GM12878 (cell line): ENCODE measurements around the gene GNGT1. TPM values are rescaled to one million over a fixed set of nuclear protein-coding genes. Genes with fewer than 3 reads are reported as not detected.

Experiments
- ATAC-seq: fragments of 200-7000 bp; cut with Tn5 transposase; 3 replicates; pipeline ENCODE4 v1.9.1; 2020; ENCODE audit warnings: mild to moderate bottlenecking, moderate library complexity
- BruUV-seq: library from RNA; stranded (reverse); fragments of 400-500 nt; replicated peaks from 2 replicates; lab custom pipeline; 2021; lab: Mats Ljungman, UMichigan
- CTCF ChIA-PET: fragments of 300-600 bp; sonication (Branson Sonifier 250); formaldehyde crosslinking; extraction: SDS; loops from one replicate; lab custom pipeline; 2021; ENCODE audit warnings: inconsistent platforms; lab: Yijun Ruan, JAX
- POLR2A ChIA-PET: fragments of 350-600 bp; formaldehyde crosslinking; extraction: SDS; loops from one replicate; lab custom pipeline; 2021; ENCODE audit warnings: inconsistent platforms; lab: Charles Lee
- RAD21 ChIA-PET: fragments of 300-600 bp; sonication (Branson Sonifier 250); formaldehyde crosslinking; loops from one replicate; lab custom pipeline; 2023; ENCODE audit warnings: antibody characterized with exemption; ENCODE audit not compliant: unreplicated experiment; lab: Charles Lee
- SMC1A ChIA-PET: fragments of 300-600 bp; sonication (Branson Sonifier 250); formaldehyde crosslinking; loops from one replicate; lab custom pipeline; 2023; ENCODE audit not compliant: unreplicated experiment, uncharacterized antibody; lab: Charles Lee
- DNase-seq: peaks from one replicate; pipeline ENCODE4 v3.0.0-alpha.2; 2011; ENCODE audit warnings: low read depth, low spot score
- FAIRE-seq: peaks from 3 replicates; lab custom pipeline; 2011; peaks lifted over from hg19 to GRCh38; lab: Jason Lieb, UNC
- H2AFZ ChIP-seq: 2 replicates; pipeline ENCODE4 v1.6.0; 2011; ENCODE audit warnings: low read depth, low read length, control low read depth; ENCODE audit not compliant: control insufficient read depth
- H3K27ac ChIP-seq: 2 replicates; pipeline ENCODE4 v1.5.1; 2011; ENCODE audit warnings: control low read depth; ENCODE audit not compliant: control insufficient read depth, insufficient read depth
- H3K27me3 ChIP-seq, 2 experiments: replicated peaks in 1 of 2; 2 replicates each; pipeline versions ENCODE4 v1.6.0 to v1.6.1; 2011; ENCODE audit warnings: low read length in 1 of 2; ENCODE audit not compliant: control insufficient read depth in 2 of 2, insufficient read depth in 2 of 2
- H3K36me3 ChIP-seq, 2 experiments: 2 replicates each; pipeline ENCODE4 v1.5.1; 2011; ENCODE audit warnings: low read length in 1 of 2; ENCODE audit not compliant: control insufficient read depth in 2 of 2, insufficient read depth in 2 of 2
- H3K4me1 ChIP-seq: 2 replicates; pipeline ENCODE4 v1.6.1; 2011; ENCODE audit warnings: mild to moderate bottlenecking, low read length, moderate library complexity, mixed read lengths; ENCODE audit not compliant: control insufficient read depth, insufficient read depth
- H3K4me2 ChIP-seq: 2 replicates; pipeline ENCODE4 v1.6.0; 2011; ENCODE audit warnings: control low read depth; ENCODE audit not compliant: control insufficient read depth, insufficient read depth
- H3K4me3 ChIP-seq: fragments of 200-600 bp; sonication (generic); 2 replicates; pipeline ENCODE4 v1.5.1; 2016
- H3K79me2 ChIP-seq: 2 replicates; pipeline ENCODE4 v1.6.0; 2011; ENCODE audit warnings: low read length; ENCODE audit not compliant: control insufficient read depth, insufficient read depth
- H3K9ac ChIP-seq: 2 replicates; pipeline ENCODE4 v1.8.0; 2011; ENCODE audit warnings: low read length, control low read depth, mixed read lengths; ENCODE audit not compliant: control insufficient read depth, insufficient read depth
- H3K9me3 ChIP-seq: replicated peaks from 3 replicates; pipeline ENCODE4 v1.5.1; 2011; ENCODE audit warnings: mild to moderate bottlenecking, low read length; ENCODE audit not compliant: control insufficient read depth, insufficient read depth
- H4K20me1 ChIP-seq: 2 replicates; pipeline ENCODE4 v1.6.0; 2011; ENCODE audit not compliant: control insufficient read depth, insufficient read depth
- ATF7 ChIP-seq: fragments of 450-650 bp; IDR thresholded peaks from 2 replicates; pipeline ENCODE4 v1.6.1; 2016; ENCODE audit warnings: low read depth, mild to moderate bottlenecking
- BCL11A ChIP-seq: IDR thresholded peaks from 2 replicates; pipeline ENCODE4 v1.6.1; 2011; ENCODE audit warnings: low read depth, low read length
- EP300 ChIP-seq, 2 experiments: fragments of 150-350 bp in 1 of 2; IDR thresholded peaks; 2 replicates each; pipeline ENCODE4 v1.6.1; 2011 to 2012; ENCODE audit warnings: low read depth in 2 of 2, low read length in 2 of 2, borderline replicate concordance in 1 of 2, improper control_type of control experiment in 1 of 2, inconsistent platforms in 1 of 2; ENCODE audit not compliant: control insufficient read depth in 1 of 2
- HDAC6 ChIP-seq: fragments of 200-600 bp; sonication (generic); IDR thresholded peaks from one replicate; pipeline ENCODE4 v1.8.0; 2017; ENCODE audit warnings: antibody characterized with exemption; ENCODE audit not compliant: unreplicated experiment
- MYB ChIP-seq: fragments of 150-350 bp; IDR thresholded peaks from 2 replicates; pipeline ENCODE4 v1.6.1; 2014; ENCODE audit warnings: mild to moderate bottlenecking, low read depth, low read length, borderline replicate concordance
- PAX8 ChIP-seq: fragments of 450-650 bp; IDR thresholded peaks from 2 replicates; pipeline ENCODE4 v1.6.1; 2017; ENCODE audit warnings: mild to moderate bottlenecking, moderate library complexity
- POLR2AphosphoS5 ChIP-seq: IDR thresholded peaks from 2 replicates; pipeline ENCODE4 v1.6.1; 2011; ENCODE audit warnings: mild to moderate bottlenecking, low read length, inconsistent platforms
- TAF1 ChIP-seq: IDR thresholded peaks from 2 replicates; pipeline ENCODE4 v1.6.1; 2011; ENCODE audit warnings: mild to moderate bottlenecking, low read depth, low read length, borderline replicate concordance
- WRNIP1 ChIP-seq: IDR thresholded peaks from 2 replicates; pipeline ENCODE4 v1.6.1; 2011; ENCODE audit warnings: low read depth, low read length, improper control_type of control experiment, borderline replicate concordance
- YBX1 ChIP-seq: fragments of 450-650 bp; IDR thresholded peaks from 2 replicates; pipeline ENCODE4 v1.6.1; 2016; ENCODE audit warnings: antibody characterized with exemption
- YY1 ChIP-seq: IDR thresholded peaks from 2 replicates; pipeline ENCODE4 v1.6.1; 2011; ENCODE audit warnings: low read depth, mild to moderate bottlenecking, low read length
- ZZZ3 ChIP-seq: IDR thresholded peaks from 2 replicates; pipeline ENCODE4 v1.6.1; 2011; ENCODE audit warnings: low read depth; ENCODE audit not compliant: control insufficient read depth, insufficient read length
- WGBS: methylation state at CpG from one replicate; pipeline ENCODE4 v1.1.6; 2016; ENCODE audit warnings: low lambda C conversion rate; ENCODE audit not compliant: insufficient replicate concordance, insufficient coverage; ENCODE audit errors: missing lambda C conversion rate; 5-methylcytosine and 5-hydroxymethylcytosine counted together
- in situ Hi-C: fragments of 300-500 bp; cut with MboI; formaldehyde crosslinking; loops from 9 replicates; pipeline ENCODE4 v1.14.3; 2018; ENCODE audit warnings: mixed read lengths
- intact Hi-C: fragments of 100-400 bp; cut with micrococcal nuclease; formaldehyde crosslinking; loops from one replicate; pipeline ENCODE4 v1.14.2; 2022; ENCODE audit not compliant: unreplicated experiment
- polyA plus RNA-seq, 11 experiments: library from polyadenylated mRNA; depleted of rRNA in 4 of 11; unstranded in 6 of 11; stranded (reverse) in 5 of 11; fragments of >200 nt; fragmentation: Nextera tagmentation in 4 of 11; fragmentation: Illumina TruSeq in 1 of 11; extraction: Ambion mirVana in 4 of 11; extraction: Trizol in 1 of 11; gene quantifications; 1 replicate in 1 of 11; 2 replicates in 10 of 11; pipeline versions ENCODE4 v1.2.1 to v1.2.3, GENCODE V29; 2011 to 2016; ENCODE audit warnings: inconsistent platforms in 2 of 11, missing spikeins in 2 of 11, low read depth in 1 of 11
- total RNA-seq, 4 experiments: library from RNA; depleted of rRNA in 3 of 4; stranded (reverse); fragments of >200 nt in 3 of 4; fragmentation: Illumina TruSeq in 1 of 4; extraction: Trizol in 1 of 4; gene quantifications; 2 replicates each; pipeline versions ENCODE4 v1.2.1 to v1.2.3, GENCODE V29; 2013 to 2021
- TF ChIP-seq, protein P1 (sequence below): fragments of 450-650 bp; IDR thresholded peaks from 2 replicates; pipeline ENCODE4 v1.6.1; 2016; ENCODE audit warnings: mild to moderate bottlenecking
- TF ChIP-seq, protein P2 (sequence below): IDR thresholded peaks from 2 replicates; pipeline ENCODE4 v1.6.1; 2011; ENCODE audit warnings: borderline replicate concordance, low read depth, mild to moderate bottlenecking, moderate library complexity, low read length; ENCODE audit not compliant: insufficient read depth, poor library complexity, severe bottlenecking

Gene GNGT1
- total and polyA plus RNA-seq, 10 of the 15 experiments (the other 5 are each of a cell fraction or from before 2014, with no cell fraction given) = not detected

DNA sequence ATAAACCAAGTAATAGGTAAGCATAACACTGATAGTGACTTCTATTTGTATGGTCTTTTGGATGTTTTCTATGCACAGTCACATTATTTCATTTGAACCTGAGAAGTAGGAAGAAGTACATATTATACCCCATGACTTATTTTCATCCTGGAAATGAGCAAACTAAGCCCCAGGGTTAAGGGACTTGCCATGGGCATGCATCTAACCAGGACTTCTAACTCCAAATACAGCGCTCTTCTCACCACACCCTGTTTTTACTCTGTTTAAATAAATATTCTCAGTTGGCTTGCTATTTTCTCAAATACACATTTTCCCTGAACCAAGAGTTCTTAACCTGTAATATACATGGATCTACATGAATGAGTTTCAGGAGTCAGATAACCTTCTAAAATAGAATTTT lies 31.5 kb downstream of the GNGT1 start:
- no peaks in the 10 kb centered on the region for H3K27me3 ChIP-seq
- H3K79me2 ChIP-seq = no peaks in the 10 kb centered on the region
- in situ Hi-C loops (no loop called here), intact Hi-C loops (no loop called here)
- RAD21 ChIA-PET = no interaction called here
- BruUV-seq = no TSS peak
- POLR2A ChIA-PET = no interaction called here
- no peak for TF ChIP-seq BCL11A
- no peak for TF ChIP-seq YY1
- TF ChIP-seq, protein P1, sequence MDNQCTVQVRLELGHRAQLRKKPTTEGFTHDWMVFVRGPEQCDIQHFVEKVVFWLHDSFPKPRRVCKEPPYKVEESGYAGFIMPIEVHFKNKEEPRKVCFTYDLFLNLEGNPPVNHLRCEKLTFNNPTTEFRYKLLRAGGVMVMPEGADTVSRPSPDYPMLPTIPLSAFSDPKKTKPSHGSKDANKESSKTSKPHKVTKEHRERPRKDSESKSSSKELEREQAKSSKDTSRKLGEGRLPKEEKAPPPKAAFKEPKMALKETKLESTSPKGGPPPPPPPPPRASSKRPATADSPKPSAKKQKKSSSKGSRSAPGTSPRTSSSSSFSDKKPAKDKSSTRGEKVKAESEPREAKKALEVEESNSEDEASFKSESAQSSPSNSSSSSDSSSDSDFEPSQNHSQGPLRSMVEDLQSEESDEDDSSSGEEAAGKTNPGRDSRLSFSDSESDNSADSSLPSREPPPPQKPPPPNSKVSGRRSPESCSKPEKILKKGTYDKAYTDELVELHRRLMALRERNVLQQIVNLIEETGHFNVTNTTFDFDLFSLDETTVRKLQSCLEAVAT = no peak
- TF ChIP-seq HDAC6 = no peak
- no peak for TF ChIP-seq TAF1
- H3K36me3 ChIP-seq = no peaks in the 10 kb centered on the region
- no peak for DNase-seq
- H3K9me3 ChIP-seq = no peaks in the 10 kb centered on the region; the same call in 2 of the 3 replicates
- H3K4me3 ChIP-seq = no peak overlapping the region
- CTCF ChIA-PET = no interaction called here
- no peaks in the 10 kb centered on the region for H3K4me1 ChIP-seq
- no peak overlapping the region for H2AFZ ChIP-seq
- SMC1A ChIA-PET = no interaction called here
- no peak overlapping the region for H3K9ac ChIP-seq
- FAIRE-seq = no peak
- WGBS = 80% methylated on average over 1 of the region's 1 CpG
- no peaks in the 10 kb centered on the region for H4K20me1 ChIP-seq
- no peak overlapping the region for H3K27ac ChIP-seq
- ATAC-seq = no peak
- no peak overlapping the region for H3K4me2 ChIP-seq

DNA sequence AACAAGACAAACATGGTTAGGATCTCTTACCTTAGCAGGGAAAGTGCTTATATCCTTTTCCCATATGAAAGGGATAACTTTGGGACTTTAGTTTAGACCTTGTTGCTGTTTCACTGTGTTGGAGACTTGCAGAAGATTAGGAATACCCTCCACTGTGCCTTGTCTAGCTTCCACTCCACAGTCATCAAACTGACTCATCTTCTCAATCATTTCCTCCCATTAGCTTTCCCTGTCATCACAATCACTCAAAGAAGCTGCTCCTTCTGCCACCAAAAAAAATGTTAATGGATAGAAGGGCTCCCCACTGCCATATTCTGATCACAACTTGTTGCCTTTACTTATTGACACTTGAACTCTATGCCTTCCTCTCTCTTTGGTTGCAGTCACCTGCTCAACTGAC lies 31.9 kb downstream of the GNGT1 start:
- ChIA-PET RAD21 (no interaction called here), POLR2A (no interaction called here), SMC1A (no interaction called here), CTCF (no interaction called here)
- no peak overlapping the region for H3K27ac ChIP-seq
- H3K27me3 ChIP-seq = no peaks in the 10 kb centered on the region
- FAIRE-seq = no peak
- in situ Hi-C loops (no loop called here), intact Hi-C loops (no loop called here)
- H3K4me3 ChIP-seq = no peak overlapping the region
- no peak overlapping the region for H3K9ac ChIP-seq
- no peak for TF ChIP-seq TAF1
- TF ChIP-seq ZZZ3 = no peak
- no peak for TF ChIP-seq POLR2AphosphoS5
- no peak for TF ChIP-seq EP300 (IDR thresholded peaks at IDR 0.05; ENCODE audit: borderline replicate concordance in 1 of 2, control insufficient read depth in 1 of 2, low read depth in 2 of 2, low read length in 2 of 2)
- no peak for TF ChIP-seq WRNIP1
- no peak for TF ChIP-seq YBX1
- TF ChIP-seq ATF7 = no peak
- TF ChIP-seq MYB = no peak
- TF ChIP-seq PAX8 = no peak
- TF ChIP-seq, protein P2, sequence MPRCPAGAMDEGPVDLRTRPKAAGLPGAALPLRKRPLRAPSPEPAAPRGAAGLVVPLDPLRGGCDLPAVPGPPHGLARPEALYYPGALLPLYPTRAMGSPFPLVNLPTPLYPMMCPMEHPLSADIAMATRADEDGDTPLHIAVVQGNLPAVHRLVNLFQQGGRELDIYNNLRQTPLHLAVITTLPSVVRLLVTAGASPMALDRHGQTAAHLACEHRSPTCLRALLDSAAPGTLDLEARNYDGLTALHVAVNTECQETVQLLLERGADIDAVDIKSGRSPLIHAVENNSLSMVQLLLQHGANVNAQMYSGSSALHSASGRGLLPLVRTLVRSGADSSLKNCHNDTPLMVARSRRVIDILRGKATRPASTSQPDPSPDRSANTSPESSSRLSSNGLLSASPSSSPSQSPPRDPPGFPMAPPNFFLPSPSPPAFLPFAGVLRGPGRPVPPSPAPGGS = no peak
- TF ChIP-seq, all 136 proteins: peak for 0
- Histone ChIP-seq H3K79me2 (no peaks in the 10 kb centered on the region), H3K4me2 (no peak overlapping the region), H3K4me1 (no peaks in the 10 kb centered on the region), H4K20me1 (no peaks in the 10 kb centered on the region), H3K36me3 (no peaks in the 10 kb centered on the region), H2AFZ (no peak overlapping the region), H3K9me3 (no peaks in the 10 kb centered on the region; the same call in 2 of the 3 replicates)
- no peak for ATAC-seq
- BruUV-seq = no TSS peak
- DNase-seq = no peak
